HUES48 (cell line): Measurements from ENCODE around the gene DIPK1B.

Experiments used
- H3K27ac ChIP-seq: one replicate; pipeline ENCODE4 v1.7.0; 2013; ENCODE audit warnings: low read depth, low read length, inconsistent platforms
- H3K27me3 ChIP-seq: 2 replicates; pipeline ENCODE4 v1.6.1; 2013; ENCODE audit warnings: mild to moderate bottlenecking, low read length; ENCODE audit not compliant: control insufficient read depth, insufficient read depth
- H3K36me3 ChIP-seq: 2 replicates; pipeline ENCODE4 v1.6.1; 2013; ENCODE audit warnings: low read length; ENCODE audit not compliant: control insufficient read depth, insufficient read depth
- H3K4me1 ChIP-seq: 2 replicates; pipeline ENCODE4 v1.6.1; 2013; ENCODE audit warnings: mild to moderate bottlenecking, low read length; ENCODE audit not compliant: control insufficient read depth, insufficient read depth
- H3K4me3 ChIP-seq: 2 replicates; pipeline ENCODE4 v1.5.1; 2013; ENCODE audit warnings: mild to moderate bottlenecking, low read depth, low read length
- H3K9ac ChIP-seq: 2 replicates; pipeline ENCODE4 v1.6.1; 2013; ENCODE audit warnings: mild to moderate bottlenecking, low read depth, low read length, moderate library complexity
- H3K9me3 ChIP-seq: 2 replicates; pipeline ENCODE4 v1.6.1; 2013; ENCODE audit warnings: low read length; ENCODE audit not compliant: control insufficient read depth, insufficient read depth

DIPK1B gene

DNA sequence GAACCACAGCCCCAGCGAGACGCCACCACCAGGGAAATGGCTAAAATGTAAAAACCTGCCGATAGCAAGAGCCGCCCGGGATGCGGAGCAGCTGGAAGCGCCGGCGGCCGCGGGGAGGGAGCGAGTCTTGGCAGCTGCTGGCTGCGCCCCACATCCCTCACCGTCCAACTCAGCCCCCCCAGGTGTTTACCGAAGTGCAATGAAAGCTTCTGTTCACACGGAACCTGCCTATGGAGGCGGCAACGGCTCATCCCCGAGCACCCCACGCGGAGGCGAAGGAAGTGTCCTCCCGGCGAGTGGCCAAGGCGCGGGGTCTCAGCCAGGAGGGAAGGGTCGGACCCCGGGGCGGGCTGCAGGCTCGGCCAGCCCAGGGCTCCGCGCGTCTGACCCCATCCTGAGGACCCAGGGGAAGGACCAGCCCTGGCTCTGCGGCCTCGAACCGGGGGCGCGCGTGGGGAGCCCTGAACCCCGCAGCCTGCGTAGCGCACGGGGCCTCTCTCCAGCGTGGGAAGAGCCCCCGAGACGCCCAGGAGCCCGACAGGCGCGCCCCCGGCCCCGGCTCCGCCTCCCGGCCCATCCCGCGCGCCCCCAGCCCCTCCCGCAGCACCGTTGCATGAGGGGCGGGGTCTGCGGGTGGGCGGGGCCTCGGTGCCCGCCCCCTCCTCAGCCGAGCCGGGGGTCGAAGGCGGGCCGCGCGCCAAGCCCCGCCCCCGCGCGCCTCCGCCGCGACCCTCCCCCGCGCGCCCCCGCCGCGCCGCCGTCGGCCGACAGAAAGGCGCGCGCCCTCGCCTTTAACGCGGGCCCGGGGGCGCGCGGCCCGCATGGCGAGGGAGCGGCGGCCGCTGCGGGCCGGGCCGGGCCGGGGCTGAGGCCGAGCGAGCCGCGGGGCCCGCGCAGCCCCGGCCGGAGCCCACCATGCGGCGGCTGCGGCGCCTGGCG, at the start of gene DIPK1B:
Gene DIPK1B (plus strand): TSS at position 822 of the 939 bp plus-strand sequence. CDS start 94 bp downstream, at position 916.
- H3K9me3 ChIP-seq = no peaks in the 10 kb centered on the region
- peaks cover 7% of the 10 kb centered on the region; the same call in 1 of the 2 replicates for H3K4me1 ChIP-seq
- peak within 1 kb of the TSS; percentile 90 for H3K4me3 ChIP-seq
- peak within 1 kb of the TSS; percentile 55 for H3K27ac ChIP-seq
- no peaks in the 10 kb centered on the region for H3K36me3 ChIP-seq
- H3K9ac ChIP-seq = peak within 1 kb of the TSS; percentile 56; the same call in 1 of the 2 replicates
- 0 out of 2 replicates have a peak, but pooled peaks cover 13% of the 10 kb centered on the region for H3K27me3 ChIP-seq

DNA sequence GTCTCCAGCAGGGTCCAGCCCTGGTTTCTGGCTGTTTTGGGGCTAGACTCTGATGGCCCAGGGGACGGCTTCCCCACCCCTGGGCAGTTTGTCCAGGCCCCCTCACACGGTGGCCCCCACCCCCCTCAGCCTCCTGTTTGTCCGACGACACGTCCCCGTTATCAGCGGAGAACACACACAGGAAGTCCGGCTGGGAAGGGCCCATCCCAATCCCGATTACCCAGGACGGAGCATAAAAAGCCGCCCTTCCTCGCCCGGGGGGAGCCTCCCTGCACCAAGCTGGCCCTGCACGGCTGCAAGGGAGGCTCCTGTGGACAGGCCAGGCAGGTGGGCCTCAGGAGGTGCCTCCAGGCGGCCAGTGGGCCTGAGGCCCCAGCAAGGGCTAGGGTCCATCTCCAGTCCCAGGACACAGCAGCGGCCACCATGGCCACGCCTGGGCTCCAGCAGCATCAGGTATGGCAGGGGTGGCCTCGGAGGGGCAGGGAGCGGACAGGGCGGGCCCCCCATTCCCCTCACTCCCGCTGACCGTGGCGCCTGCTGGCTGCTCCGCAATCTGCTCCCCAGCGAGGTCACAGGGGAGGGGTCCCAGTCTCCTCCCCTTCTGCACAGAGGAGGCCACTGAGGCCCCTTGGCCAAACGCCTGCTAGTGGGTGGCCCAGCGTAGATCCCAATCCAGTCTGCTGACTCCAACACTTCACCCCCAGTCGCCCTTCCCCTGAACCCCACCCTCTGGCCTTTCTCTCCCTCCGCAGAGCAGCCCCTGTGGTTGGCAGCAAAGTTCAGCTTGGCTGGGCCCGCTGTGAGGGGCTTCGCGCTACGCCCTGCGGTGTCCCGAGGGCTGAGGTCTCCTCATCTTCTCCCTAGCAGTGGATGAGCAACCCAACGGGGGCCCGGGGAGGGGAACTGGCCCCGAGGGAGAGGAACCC, 49.5 kb upstream of the DIPK1B start, which contains the start of gene EGFL7:
Gene EGFL7 (plus strand): TSS at position 261 of the 926 bp plus-strand sequence. CDS start 5,367 bp downstream, outside the sequence.
- Histone ChIP-seq H3K4me1 (peaks cover 4% of the 10 kb centered on the region; the same call in 1 of the 2 replicates), H3K9me3 (no peaks in the 10 kb centered on the region), H3K27me3 (no peaks in the 10 kb centered on the region), H3K27ac (no peak within 1 kb of the TSS), H3K9ac (no peak within 1 kb of the TSS), H3K4me3 (no peak within 1 kb of the TSS), H3K36me3 (no peaks in the 10 kb centered on the region)

DNA sequence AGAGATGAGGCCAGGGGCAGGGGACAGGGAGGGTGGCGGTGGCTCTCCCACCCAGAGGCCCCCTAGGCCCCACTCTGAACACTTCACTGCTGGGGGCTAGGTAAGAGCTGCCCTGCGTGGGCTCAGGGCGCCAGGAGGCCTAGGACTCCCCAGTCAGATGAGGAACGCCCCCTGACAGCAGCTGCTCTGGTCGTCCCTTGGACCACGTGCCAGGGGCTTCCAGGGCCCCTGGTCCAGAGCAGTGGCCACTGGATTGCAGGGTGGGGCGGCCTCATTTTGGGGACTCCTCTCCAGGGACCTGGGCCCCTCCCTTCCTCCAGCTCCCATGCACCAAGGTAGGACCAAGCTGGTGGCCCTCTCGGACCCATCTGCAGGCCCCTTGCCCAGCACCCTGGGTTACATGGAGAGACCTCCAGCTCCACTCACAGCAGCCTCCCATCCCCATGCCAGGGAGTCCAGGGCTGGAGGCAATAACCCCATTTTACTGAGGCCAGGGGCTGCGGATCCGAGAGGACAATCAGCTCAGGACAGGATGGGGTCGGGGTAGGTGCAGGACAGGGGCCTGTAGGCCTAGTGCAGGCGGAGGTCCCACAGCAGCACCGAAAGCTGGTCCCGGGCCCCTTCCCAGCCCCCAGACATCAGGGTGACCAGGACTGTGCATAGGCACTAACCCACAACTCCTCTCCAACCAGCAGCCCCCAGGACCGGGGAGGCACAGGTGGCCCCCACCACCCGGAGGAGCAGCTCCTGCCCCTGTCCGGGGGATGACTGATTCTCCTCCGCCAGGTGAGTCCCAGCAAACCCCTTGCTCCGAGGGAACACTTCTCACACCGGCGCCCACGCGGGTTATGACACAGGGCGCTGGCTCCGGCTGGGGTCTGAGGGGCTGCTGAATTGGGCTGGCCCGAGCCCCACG, 48.1 kb upstream of the DIPK1B start:
- Histone ChIP-seq H3K4me1 (peaks cover 4% of the 10 kb centered on the region; the same call in 1 of the 2 replicates), H3K9me3 (no peaks in the 10 kb centered on the region), H3K27ac (no peak overlapping the region), H3K27me3 (no peaks in the 10 kb centered on the region), H3K4me3 (no peak overlapping the region), H3K9ac (no peak overlapping the region), H3K36me3 (no peaks in the 10 kb centered on the region)

DNA sequence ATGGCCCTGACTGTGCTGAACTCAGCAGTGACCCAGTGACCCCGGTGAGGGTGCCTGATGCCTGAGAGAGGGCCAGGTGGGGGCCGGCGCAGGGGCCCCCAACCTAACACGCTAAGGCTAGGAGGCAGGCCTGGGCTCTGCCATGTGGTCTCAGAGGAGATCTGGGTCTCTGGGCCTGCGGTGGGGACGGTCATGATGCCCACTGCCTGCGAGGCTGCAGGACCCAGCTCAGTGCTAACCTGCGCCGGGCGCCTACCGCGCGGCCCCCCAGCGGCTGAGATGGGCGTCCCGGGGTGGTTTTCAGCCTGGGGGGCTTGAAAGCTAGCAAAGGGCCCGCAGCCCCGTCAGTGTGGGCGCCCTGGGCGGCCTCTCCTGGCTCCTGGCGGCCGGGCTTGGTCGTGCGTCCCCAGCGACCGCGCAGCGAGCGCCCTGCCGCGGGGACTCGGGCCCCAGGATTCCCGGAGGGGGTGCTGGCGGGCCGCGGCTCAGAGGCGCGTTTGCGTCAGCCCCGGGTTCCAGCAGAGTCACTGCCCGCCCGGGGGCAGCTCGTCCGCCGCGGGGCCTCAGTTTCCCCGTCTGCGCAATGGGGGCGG, 47.2 kb upstream of the DIPK1B start:
- Histone ChIP-seq H3K9me3 (no peaks in the 10 kb centered on the region), H3K27ac (no peak overlapping the region), H3K4me3 (peak overlapping the region; percentile 53), H3K36me3 (no peaks in the 10 kb centered on the region), H3K4me1 (peaks cover 4% of the 10 kb centered on the region; the same call in 1 of the 2 replicates), H3K9ac (peak overlapping the region; percentile 30; the same call in 1 of the 2 replicates), H3K27me3 (no peaks in the 10 kb centered on the region)

DNA sequence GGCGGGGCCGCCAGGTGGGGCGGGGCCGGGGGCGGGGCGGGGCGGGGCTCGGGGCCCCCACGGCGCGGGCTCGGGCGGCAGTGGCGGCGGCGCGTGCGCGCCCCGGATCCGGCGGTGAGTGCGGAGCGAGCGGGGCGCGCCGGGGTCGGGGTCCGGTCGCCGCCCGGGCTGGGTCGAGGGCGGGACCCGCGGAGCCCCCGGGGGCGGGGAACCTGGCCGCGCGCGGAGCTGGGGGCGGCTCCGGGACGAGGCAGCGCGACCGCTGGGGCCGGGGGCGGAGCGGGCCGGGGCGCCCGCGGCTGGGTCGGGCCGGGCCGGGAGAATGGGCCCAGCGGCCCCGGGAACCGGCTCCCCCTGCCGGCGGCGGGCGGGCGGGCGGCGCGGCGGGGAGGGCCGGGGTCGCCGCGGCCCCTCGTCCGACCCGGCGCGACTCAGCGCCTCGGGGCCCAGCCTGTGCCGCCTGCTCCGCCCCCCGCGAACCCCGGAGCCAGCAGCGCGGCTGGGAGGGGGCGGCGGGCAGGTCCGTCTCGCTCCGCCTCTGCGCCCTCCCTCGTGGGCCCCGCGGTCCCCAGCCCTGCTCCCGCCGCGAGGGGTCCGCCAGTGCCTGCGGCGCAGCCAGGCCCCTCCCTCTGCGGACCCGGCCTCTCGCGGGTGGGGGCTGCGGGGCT, 46.5 kb upstream of the DIPK1B start:
- H3K9ac ChIP-seq = no peak overlapping the region
- H3K9me3 ChIP-seq = no peaks in the 10 kb centered on the region
- peak overlapping the region; percentile 60; the same call in 1 of the 2 replicates for H3K4me3 ChIP-seq
- no peaks in the 10 kb centered on the region for H3K36me3 ChIP-seq
- H3K27ac ChIP-seq = no peak overlapping the region
- H3K27me3 ChIP-seq = no peaks in the 10 kb centered on the region
- peaks cover 4% of the 10 kb centered on the region; the same call in 1 of the 2 replicates for H3K4me1 ChIP-seq

DNA sequence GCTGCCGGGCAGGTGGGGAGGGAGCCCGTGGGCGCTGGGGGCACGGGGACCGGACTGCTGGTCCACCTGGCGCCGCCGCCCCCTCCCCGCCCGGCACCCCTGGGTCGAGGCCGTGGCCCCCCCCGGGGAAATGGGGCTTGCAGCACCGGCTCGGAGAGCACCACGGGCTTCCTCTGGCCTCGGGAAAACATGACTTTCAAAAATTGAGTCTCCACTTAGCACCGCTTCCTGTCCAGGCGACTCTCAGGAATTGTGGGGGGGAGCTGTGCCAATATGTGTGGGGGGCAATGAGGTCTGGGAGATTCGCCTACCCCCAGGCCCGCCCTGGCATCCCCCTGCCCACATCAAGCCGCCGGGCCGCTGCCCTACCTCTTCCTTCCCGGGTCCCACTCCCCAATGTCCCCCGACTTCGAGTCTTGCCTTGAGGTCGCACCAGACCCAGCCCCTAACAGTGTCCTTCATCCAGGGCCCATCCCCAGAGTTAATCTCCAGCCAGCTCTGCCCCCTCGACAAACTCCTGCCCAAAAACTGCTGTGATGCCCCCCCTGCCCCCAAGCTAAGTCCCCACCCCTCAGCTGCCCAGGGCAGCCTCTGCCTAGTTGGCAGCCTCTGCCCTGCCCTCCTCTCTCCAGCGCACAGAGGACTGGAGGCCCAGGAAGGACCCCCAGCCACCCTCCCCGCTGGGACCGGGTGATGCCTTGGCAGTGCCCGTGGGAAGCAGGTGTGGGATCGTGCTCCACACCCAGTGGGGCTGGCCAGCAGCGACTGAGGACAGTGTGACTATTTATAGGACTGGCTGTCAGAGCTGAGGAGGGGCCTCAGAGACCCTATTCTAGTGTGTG, 45.8 kb upstream of the DIPK1B start:
- H3K27me3 ChIP-seq = no peaks in the 10 kb centered on the region
- H3K4me1 ChIP-seq = peaks cover 4% of the 10 kb centered on the region; the same call in 1 of the 2 replicates
- H3K9me3 ChIP-seq = no peaks in the 10 kb centered on the region
- no peak overlapping the region for H3K9ac ChIP-seq
- H3K4me3 ChIP-seq = peak overlapping the region; percentile 60
- no peak overlapping the region for H3K27ac ChIP-seq
- H3K36me3 ChIP-seq = no peaks in the 10 kb centered on the region

DNA sequence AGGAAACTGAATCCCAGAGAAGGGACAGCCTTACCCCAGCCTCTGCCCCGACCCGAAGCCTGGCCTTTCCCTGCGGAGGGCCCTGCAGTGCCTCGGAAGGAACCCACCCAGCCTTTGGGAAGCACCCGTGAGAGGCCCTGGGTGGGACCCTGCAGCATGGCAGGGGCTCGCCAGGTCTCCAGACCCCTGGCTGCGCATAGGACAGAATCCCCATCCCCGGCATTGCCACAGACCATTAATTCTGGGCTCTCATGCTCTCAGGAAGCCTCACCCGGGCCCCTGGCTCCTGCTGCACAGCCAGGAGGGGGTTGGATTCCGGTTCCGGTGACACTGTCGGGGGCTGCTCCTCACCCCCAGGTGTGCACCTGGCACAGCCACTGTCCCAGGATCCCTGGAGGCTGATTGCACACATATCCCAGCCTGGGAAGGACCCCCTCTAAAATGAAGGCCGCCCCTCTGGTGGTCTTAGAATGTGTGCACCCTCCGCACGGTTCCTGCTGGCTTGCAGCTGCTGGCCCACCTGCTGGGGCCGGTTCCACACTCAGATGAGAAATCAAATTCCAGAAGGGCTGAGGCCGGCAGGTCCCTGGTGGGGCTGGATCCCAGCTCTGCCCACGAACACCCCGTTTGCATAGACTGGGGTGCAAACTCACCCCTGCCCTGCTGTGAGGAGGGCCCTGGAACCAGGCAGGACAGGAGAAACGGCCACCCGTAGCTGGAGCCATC, 45.0 kb upstream of the DIPK1B start:
- no peaks in the 10 kb centered on the region for H3K9me3 ChIP-seq
- no peak overlapping the region for H3K27ac ChIP-seq
- H3K36me3 ChIP-seq = no peaks in the 10 kb centered on the region
- no peak overlapping the region for H3K9ac ChIP-seq
- H3K4me1 ChIP-seq = peaks cover 4% of the 10 kb centered on the region; the same call in 1 of the 2 replicates
- H3K27me3 ChIP-seq = no peaks in the 10 kb centered on the region
- H3K4me3 ChIP-seq = no peak overlapping the region

DNA sequence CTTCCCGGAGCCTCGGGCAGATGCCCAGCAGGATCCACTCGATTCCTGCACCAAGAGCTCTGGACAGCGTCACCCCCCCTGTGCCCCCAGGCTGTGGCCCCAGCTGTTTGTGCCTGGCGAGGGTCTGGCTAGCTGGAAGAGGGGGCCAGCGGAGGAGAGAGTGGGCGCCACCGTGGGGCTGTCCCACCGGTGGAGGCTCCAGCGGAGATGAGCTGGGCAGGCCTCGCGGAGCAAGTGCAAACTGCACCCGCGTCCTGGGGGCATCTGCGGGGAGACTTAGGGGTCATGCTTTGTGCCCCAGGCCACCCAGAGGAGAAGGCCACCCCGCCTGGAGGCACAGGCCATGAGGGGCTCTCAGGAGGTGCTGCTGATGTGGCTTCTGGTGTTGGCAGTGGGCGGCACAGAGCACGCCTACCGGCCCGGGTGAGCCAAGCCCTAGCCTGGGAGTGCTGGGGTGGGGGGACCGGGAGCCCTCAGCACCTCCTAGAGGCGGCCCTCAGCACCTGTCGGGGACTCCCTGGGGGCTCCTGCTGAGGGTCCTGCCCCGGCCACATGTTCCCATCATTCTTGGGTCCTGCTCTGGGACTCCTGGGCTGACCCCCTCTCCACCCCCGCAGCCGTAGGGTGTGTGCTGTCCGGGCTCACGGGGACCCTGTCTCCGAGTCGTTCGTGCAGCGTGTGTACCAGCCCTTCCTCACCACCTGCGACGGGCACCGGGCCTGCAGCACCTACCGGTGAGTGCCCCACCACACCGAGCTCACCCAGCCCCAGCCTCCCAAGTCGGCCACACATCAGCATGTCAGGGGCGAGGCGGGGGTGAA, 44.2 kb upstream of the DIPK1B start:
- no peak overlapping the region for H3K9ac ChIP-seq
- no peak overlapping the region for H3K27ac ChIP-seq
- no peaks in the 10 kb centered on the region for H3K9me3 ChIP-seq
- peaks cover 4% of the 10 kb centered on the region; the same call in 1 of the 2 replicates for H3K4me1 ChIP-seq
- no peak overlapping the region for H3K4me3 ChIP-seq
- no peaks in the 10 kb centered on the region for H3K27me3 ChIP-seq
- H3K36me3 ChIP-seq = no peaks in the 10 kb centered on the region
